Loucy (cell line): Measurements from ENCODE around the gene GNL3.

Source experiments
- H2AFZ ChIP-seq: fragments of 200-600 bp; sonication (generic); 2 replicates; pipeline ENCODE4 v1.6.0; 2016; ENCODE audit warnings: antibody characterized with exemption, mild to moderate bottlenecking, low read length, moderate library complexity
- H3F3A ChIP-seq: fragments of 200-600 bp; 2 replicates; pipeline ENCODE4 v1.6.0; 2016; ENCODE audit warnings: antibody characterized with exemption, low read depth, mild to moderate bottlenecking
- H3K27me3 ChIP-seq: fragments of 200-600 bp; sonication (generic); 2 replicates; pipeline ENCODE4 v1.6.1; 2014; ENCODE audit warnings: low read length, mild to moderate bottlenecking; ENCODE audit not compliant: insufficient read depth, poor library complexity, severe bottlenecking
- H3K36me3 ChIP-seq: fragments of 200-600 bp; sonication (generic); 2 replicates; pipeline ENCODE4 v1.6.1; 2016; ENCODE audit warnings: low read length; ENCODE audit not compliant: insufficient read depth
- H3K4me1 ChIP-seq: fragments of 200-600 bp; sonication (generic); 2 replicates; pipeline ENCODE4 v1.5.1; 2014; ENCODE audit warnings: low read length, mild to moderate bottlenecking; ENCODE audit not compliant: insufficient read depth, poor library complexity, severe bottlenecking
- H3K4me2 ChIP-seq: fragments of 200-600 bp; sonication (generic); 2 replicates; pipeline ENCODE4 v1.6.0; 2014; ENCODE audit warnings: antibody characterized with exemption, low read length, low read depth, mild to moderate bottlenecking; ENCODE audit not compliant: poor library complexity, severe bottlenecking
- H3K4me3 ChIP-seq: fragments of 200-600 bp; sonication (generic); 2 replicates; pipeline ENCODE4 v1.5.1; 2014; ENCODE audit warnings: low read length, mild to moderate bottlenecking, mixed read lengths; ENCODE audit not compliant: poor library complexity, severe bottlenecking
- H3K79me2 ChIP-seq: fragments of 200-600 bp; sonication (generic); 2 replicates; pipeline ENCODE4 v1.6.1; 2014; ENCODE audit warnings: low read length; ENCODE audit not compliant: insufficient read depth
- H3K9ac ChIP-seq: fragments of 200-600 bp; sonication (generic); 2 replicates; pipeline ENCODE4 v1.6.0; 2014; ENCODE audit warnings: mild to moderate bottlenecking, low read depth, low read length, moderate library complexity; ENCODE audit not compliant: poor library complexity, severe bottlenecking
- H3K9me2 ChIP-seq: fragments of 200-600 bp; sonication (generic); replicated peaks from 2 replicates; pipeline ENCODE4 v1.6.1; 2016; ENCODE audit warnings: low read depth, low read length, mixed read lengths
- H3K9me3 ChIP-seq: fragments of 200-600 bp; sonication (generic); 2 replicates; pipeline ENCODE4 v1.6.1; 2014; ENCODE audit warnings: mild to moderate bottlenecking, antibody characterized with exemption, low read length, low read depth; ENCODE audit not compliant: insufficient read depth
- H4K20me1 ChIP-seq: fragments of 200-600 bp; sonication (generic); 2 replicates; pipeline ENCODE4 v1.6.0; 2014; ENCODE audit warnings: antibody characterized with exemption, low read length, mild to moderate bottlenecking; ENCODE audit not compliant: insufficient read depth, poor library complexity, severe bottlenecking
- CTCF ChIP-seq: fragments of 200-600 bp; sonication (generic); conservative IDR thresholded peaks from 2 replicates; pipeline ENCODE4 v1.5.1; 2014; ENCODE audit warnings: mild to moderate bottlenecking, antibody characterized with exemption, low read length
- EZH2phosphoT487 ChIP-seq: fragments of 200-600 bp; IDR thresholded peaks from 2 replicates; pipeline ENCODE4 v1.6.1; 2018; ENCODE audit warnings: antibody characterized with exemption, mild to moderate bottlenecking, moderate library complexity, borderline replicate concordance

GNL3 gene

GRCh38 chr3:52703341-52703740 is 17.5 kb downstream of the GNL3 start:
- Histone ChIP-seq H3K4me3 (no peak overlapping the region), H3F3A (no peaks in the 10 kb centered on the region), H3K9me3 (no peaks in the 10 kb centered on the region), H4K20me1 (peaks cover 14% of the 10 kb centered on the region), H3K27me3 (peaks cover 4% of the 10 kb centered on the region), H3K36me3 (no peaks in the 10 kb centered on the region), H3K9me2 (no peaks in the 10 kb centered on the region), H3K4me2 (peak overlapping the region; percentile 87), H3K4me1 (peaks cover 23% of the 10 kb centered on the region), H2AFZ (no peak overlapping the region), H3K9ac (peak overlapping the region; percentile 98), H3K79me2 (peaks cover 49% of the 10 kb centered on the region)
- TF ChIP-seq EZH2phosphoT487, result no peak
- TF ChIP-seq CTCF, result no peak

- H4K20me1 ChIP-seq, result peaks cover 16% of the 10 kb centered on the region
- H3K4me3 ChIP-seq, result peak overlapping the region; percentile 99
- peak overlapping the region; percentile 98 for H3K9ac ChIP-seq
- no peaks in the 10 kb centered on the region for H3K9me2 ChIP-seq
- no peaks in the 10 kb centered on the region for H3F3A ChIP-seq
- peaks cover 49% of the 10 kb centered on the region for H3K79me2 ChIP-seq
- H3K36me3 ChIP-seq, result no peaks in the 10 kb centered on the region
- H2AFZ ChIP-seq, result peak overlapping the region; percentile 97
- H3K4me2 ChIP-seq, result peak overlapping the region; percentile 87
- no peaks in the 10 kb centered on the region for H3K9me3 ChIP-seq
- peaks cover 23% of the 10 kb centered on the region for H3K4me1 ChIP-seq
- TF ChIP-seq EZH2phosphoT487, result no peak
- no peak for TF ChIP-seq CTCF
- H3K27me3 ChIP-seq, result peaks cover 4% of the 10 kb centered on the region
Observed at GRCh38 chr3:52704611-52705437, 19.0 kb downstream of the GNL3 start.

GRCh38 chr3:52705438-52705687 is 19.5 kb downstream of the GNL3 start:
- Histone ChIP-seq H3K9me3 (no peaks in the 10 kb centered on the region), H3K4me3 (peak overlapping the region; percentile 99), H4K20me1 (peaks cover 16% of the 10 kb centered on the region), H3K9me2 (no peaks in the 10 kb centered on the region), H3K79me2 (peaks cover 49% of the 10 kb centered on the region), H3F3A (no peaks in the 10 kb centered on the region), H3K27me3 (peaks cover 4% of the 10 kb centered on the region), H2AFZ (peak overlapping the region; percentile 97), H3K9ac (peak overlapping the region; percentile 98), H3K36me3 (no peaks in the 10 kb centered on the region), H3K4me2 (peak overlapping the region; percentile 87), H3K4me1 (peaks cover 23% of the 10 kb centered on the region)
- no peak for TF ChIP-seq EZH2phosphoT487
- TF ChIP-seq CTCF, result no peak
